Astrocyte (in vitro differentiated cells and primary cell): ENCODE measurements around the gene SAMD4A.

ENCODE experiments used
- CTCF ChIP-seq: IDR thresholded peaks from 2 replicates; pipeline ENCODE4 v1.5.1; 2011; ENCODE audit warnings: low read depth, mild to moderate bottlenecking, inconsistent platforms, low read length, moderate library complexity; ENCODE audit not compliant: insufficient read depth
- EZH2 ChIP-seq: IDR thresholded peaks from 2 replicates; pipeline ENCODE4 v1.6.1; 2012; ENCODE audit warnings: mild to moderate bottlenecking, low read length, inconsistent platforms; ENCODE audit not compliant: insufficient read depth

DNA sequence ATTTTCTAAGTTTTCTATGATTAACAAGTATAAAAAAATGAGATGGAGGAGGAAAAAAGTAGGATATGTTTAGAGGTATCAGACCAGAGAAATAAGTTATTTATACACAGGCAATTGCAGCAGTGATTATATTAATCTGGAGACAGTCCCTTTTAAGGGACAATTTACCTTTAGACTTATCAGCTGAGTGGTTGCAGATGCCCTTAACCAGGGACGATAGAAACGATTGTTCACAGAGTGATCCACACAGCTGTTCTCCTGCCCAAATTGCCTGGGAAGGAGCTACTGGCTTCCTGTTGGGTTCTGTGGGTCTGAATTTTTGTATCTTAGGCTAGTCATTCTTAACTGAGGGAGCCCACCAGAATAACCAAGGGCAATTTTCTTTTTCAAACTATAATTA is 269.3 kb downstream of the SAMD4A start:
- no peak for TF ChIP-seq CTCF
- no peak for TF ChIP-seq EZH2
